HG03575 (cell line): ENCODE data around the gene PCDHGA3.
A peak's percentile ranks its signal among the peaks of the same experiment; 100 is the strongest.
"Not testable (repeated sequence)": the region's sequence is repeated elsewhere in the genome, so short reads cannot be mapped to it uniquely, and the experiment has no call there.

Experiments used
- ATAC-seq: cut with Tn5 transposase; IDR thresholded peaks from one replicate; pipeline ENCODE4 v1.9.1; 2021; ENCODE audit not compliant: unreplicated experiment, insufficient number of reproducible peaks, low FRiP score; ENCODE audit errors: extremely low read depth

PCDHGA3 gene

DNA sequence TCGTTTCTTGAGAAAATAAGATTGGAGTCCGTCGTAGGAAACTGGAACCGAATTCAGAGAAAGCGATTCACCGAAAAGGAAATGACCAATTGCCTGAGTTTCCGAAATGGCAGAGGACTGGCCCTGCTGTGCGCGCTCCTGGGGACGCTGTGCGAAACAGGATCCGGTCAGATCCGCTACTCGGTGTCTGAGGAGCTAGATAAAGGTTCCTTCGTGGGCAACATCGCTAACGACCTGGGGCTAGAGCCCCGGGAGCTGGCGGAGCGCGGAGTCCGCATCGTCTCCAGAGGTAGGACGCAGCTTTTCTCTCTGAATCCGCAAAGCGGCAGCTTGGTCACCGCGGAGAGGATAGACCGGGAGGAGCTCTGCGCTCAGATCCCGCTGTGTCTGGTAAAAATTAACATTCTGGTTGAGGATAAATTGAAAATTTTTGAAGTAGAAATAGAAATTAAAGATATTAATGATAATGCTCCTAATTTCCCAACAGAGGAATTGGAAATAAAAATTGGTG lies 379 bp downstream of the PCDHGA3 start:
- no peak for ATAC-seq

DNA sequence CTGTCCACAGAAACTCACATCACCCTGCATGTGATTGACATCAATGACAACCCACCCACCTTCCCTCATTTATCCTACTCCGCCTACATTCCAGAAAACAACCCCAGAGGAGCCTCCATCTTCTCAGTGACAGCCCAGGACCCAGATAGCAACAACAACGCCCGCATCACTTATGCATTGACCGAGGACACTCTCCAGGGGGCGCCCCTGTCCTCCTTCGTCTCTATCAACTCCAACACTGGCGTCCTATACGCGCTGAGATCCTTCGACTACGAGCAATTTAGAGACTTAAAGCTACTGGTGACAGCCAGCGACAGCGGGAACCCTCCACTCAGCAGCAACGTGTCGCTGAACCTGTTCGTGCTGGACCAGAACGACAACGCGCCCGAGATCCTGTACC lies 1.7 kb downstream of the PCDHGA3 start:
- ATAC-seq: no peak

DNA sequence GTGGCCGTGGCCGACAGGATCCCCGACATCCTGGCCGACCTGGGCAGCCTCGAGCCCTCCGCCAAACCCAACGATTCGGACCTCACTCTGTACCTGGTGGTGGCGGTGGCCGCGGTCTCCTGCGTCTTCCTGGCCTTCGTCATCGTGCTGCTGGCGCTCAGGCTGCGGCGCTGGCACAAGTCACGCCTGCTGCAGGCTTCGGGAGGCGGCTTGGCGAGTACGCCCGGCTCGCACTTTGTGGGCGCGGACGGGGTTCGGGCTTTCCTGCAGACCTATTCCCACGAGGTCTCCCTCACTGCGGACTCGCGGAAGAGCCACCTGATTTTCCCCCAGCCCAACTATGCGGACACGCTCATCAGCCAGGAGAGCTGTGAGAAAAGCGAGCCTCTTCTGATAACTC lies 2.4 kb downstream of the PCDHGA3 start:
- not testable (repeated sequence) for ATAC-seq

DNA sequence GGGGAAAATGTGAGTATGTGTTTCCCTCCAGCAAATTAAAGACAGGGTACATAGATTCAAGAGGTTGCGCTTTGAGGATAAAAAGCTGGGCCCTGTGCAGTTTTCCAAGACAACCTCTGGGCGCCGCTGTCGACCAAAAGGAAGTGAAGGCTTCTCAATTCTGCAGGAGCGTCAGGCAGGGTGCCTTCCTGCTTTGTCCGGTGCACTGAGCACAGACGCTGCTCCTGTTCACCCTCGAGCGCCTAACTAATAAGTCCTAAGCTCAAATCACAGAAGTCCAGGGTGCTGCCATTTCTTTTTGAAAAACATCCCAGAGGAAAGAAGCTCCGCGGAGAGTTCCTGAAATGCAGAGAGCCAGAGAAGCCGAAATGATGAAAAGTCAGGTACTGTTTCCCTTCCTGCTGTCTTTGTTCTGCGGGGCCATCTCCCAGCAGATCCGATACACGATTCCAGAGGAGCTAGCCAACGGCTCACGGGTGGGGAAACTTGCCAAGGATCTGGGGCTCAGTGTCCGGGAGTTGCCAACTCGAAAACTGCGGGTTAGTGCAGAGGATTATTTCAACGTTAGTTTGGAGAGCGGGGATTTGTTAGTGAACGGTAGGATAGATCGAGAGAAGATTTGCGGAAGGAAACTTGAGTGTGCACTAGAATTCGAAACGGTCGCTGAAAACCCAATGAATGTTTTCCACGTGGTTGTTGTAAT lies 6.4 kb downstream of the PCDHGA3 start, which contains the start of gene PCDHGB1:
TSS of gene PCDHGB1 (plus strand) at position 183 of the 703 bp plus-strand sequence. CDS start at position 345, 162 bp downstream.
- no peak for ATAC-seq

DNA sequence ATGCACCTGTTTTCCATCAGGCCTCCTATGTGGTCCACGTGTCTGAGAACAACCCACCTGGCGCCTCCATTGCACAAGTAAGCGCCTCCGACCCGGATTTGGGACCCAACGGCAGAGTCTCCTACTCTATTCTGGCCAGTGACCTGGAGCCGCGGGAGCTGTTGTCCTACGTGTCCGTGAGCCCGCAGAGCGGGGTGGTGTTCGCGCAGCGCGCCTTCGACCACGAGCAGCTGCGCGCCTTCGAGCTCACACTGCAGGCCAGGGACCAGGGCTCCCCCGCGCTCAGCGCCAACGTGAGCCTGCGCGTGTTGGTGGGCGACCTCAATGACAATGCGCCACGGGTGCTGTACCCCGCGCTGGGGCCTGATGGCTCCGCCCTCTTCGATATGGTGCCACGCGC lies 8.0 kb downstream of the PCDHGA3 start:
- no peak for ATAC-seq

DNA sequence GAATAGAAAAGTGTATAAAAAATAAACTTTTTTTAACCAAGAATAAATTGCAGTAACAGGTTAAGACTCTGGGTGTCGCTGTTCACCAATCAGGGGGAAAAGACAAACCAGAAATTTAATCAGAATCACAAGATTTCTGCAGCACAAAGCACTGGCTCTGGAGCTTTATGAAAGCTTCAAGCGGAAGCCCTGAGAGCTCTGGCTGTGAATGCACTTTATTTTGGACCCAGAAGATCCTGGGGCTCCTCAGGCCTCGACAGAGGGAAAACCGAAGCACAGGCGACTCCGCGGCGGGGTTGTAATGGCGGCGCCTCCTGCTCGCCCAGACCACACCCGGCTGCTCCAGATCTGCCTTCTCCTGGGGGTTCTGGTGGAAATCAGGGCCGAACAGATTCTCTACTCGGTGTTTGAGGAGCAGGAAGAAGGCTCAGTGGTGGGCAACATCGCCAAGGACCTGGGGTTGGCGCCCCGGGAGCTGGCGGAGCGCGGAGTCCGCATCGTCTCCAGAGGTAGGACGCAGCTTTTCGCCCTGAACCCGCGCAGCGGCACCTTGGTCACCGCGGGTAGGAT lies 11.4 kb downstream of the PCDHGA3 start, which contains the start of gene PCDHGA4:
TSS of gene PCDHGA4 (plus strand) at position 122 of the 570 bp plus-strand sequence. CDS start at position 209, 87 bp downstream.
- no peak for ATAC-seq

DNA sequence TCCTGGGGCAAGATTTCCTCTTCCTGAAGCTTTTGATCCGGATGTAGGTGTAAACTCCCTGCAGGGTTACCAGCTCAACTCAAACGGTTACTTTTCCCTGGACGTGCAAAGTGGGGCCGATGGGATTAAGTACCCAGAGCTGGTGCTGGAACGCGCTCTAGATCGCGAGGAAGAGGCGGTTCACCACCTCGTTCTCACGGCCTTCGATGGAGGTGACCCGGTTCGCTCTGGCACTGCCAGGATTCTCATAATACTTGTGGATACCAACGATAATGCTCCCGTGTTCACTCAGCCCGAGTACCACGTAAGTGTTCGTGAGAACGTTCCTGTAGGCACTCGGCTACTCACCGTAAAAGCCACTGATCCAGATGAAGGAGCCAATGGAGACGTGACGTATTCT lies 12.0 kb downstream of the PCDHGA3 start:
- ATAC-seq: no peak

DNA sequence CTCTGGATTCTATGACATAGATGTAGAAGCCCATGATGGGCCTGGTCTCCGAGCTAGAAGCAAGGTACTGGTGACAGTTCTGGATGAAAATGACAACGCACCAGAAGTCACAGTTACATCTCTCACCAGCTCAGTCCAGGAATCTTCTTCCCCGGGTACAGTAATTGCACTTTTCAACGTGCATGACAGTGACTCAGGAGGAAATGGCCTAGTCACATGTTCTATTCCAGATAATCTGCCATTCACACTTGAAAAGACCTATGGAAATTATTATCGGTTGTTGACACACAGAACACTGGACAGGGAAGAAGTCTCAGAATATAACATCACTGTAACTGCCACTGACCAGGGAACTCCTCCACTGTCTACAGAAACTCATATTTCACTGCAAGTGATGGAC lies 12.5 kb downstream of the PCDHGA3 start:
- ATAC-seq: no peak

DNA sequence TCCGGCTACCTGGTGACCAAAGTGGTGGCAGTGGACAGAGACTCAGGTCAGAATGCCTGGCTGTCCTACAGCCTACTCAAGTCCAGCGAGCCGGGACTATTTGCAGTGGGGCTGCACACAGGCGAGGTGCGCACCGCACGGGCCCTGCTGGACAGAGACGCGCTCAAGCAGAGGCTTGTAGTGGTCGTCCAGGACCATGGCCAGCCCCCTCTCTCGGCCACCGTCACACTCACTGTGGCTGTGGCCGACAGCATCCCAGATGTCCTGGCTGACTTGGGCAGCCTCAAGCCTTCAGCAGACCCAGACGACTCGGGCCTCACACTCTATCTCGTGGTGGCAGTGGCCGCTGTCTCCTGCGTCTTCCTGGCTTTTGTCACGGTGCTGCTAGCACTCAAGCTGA lies 13.3 kb downstream of the PCDHGA3 start:
- no peak for ATAC-seq

DNA sequence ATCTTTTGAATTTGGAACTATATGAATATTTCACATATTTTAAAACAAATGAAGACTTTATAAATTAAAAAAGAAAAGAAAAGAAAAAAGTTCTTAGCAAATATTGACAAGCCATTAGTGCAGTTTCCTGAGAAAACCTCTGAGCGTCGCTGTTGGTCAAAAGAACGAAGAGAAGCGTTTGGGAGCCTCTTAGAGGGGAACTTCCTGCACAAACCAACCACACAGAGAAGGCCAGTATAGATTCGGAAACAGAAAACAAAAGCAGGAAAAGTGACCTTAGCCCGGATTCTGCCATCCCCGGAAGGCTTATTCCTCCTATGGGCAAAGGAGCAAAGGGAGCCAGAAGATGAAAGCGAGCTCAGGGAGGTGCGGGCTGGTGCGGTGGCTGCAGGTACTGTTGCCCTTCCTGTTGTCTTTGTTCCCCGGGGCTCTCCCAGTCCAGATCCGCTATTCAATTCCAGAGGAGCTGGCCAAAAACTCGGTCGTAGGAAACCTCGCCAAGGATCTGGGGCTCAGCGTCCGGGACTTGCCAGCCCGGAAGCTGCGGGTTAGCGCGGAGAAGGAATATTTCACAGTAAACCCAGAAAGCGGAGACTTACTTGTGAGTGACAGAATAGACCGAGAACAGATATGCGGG lies 16.3 kb downstream of the PCDHGA3 start, which contains the start of gene PCDHGB2:
TSS of gene PCDHGB2 (plus strand) at position 205 of the 637 bp plus-strand sequence. CDS start at position 347, 142 bp downstream.
- no peak for ATAC-seq

DNA sequence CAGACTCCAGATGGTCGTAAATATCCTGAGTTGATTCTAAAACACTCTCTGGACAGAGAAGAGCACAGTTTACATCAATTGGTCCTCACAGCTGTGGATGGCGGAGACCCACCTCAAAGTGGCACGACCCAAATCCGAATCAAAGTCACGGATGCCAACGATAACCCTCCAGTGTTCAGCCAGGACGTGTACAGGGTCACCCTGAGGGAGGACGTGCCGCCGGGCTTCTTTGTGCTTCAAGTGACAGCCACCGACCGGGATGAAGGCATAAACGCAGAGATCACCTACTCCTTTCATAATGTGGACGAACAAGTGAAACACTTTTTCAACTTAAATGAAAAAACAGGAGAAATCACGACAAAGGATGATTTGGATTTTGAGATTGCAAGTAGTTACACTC lies 17.1 kb downstream of the PCDHGA3 start:
- ATAC-seq: no peak

DNA sequence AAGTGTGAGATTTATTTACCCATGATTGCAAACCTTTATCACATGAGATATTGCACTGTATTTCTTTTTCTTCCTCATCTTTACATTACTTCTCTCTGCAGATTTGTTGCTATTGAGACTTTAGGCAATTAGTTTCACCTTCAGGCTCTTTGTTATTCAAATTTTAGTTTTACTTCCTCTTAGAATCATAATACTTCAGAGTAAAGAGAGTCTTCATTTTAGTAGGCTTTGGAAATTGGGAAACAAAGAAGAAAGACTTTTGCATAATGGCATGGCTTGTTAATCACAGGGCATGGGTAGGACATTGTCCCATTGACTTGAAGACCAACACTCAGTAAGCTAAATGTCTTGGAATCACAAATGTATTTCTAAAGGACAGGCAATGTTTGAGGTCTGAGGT lies 19.1 kb downstream of the PCDHGA3 start:
- ATAC-seq: no peak

DNA sequence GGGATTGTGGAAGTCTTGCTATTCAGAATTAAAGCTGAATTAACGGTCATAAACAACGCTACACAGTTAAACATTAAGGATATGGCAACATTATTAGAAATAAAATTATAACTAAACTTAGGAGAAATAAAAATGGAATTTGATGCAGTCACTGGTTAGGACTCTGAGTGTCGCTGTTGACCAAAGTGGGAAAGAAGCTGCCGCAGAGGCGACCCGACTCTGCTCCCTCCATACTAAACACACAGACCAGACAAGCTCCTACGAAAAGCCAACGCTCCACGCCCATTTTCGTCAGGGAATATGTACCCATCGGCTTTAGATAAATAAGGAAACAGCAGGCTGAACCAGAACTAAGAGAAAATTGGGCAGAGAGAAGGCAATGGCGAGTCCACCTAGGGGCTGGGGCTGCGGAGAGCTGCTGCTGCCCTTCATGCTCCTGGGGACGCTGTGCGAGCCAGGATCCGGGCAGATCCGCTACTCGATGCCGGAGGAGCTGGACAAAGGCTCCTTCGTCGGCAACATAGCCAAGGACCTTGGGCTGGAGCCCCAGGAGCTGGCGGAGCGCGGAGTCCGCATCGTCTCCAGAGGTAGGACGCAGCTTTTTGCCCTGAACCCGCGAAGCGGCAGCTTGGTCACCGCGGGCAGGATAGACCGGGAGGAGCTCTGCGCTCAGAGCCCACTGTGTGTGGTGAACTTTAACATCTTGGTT lies 20.5 kb downstream of the PCDHGA3 start, which contains the start of gene PCDHGA5:
TSS of gene PCDHGA5 (plus strand) at position 211 of the 709 bp plus-strand sequence. CDS start at position 380, 169 bp downstream.
- no peak for ATAC-seq

DNA sequence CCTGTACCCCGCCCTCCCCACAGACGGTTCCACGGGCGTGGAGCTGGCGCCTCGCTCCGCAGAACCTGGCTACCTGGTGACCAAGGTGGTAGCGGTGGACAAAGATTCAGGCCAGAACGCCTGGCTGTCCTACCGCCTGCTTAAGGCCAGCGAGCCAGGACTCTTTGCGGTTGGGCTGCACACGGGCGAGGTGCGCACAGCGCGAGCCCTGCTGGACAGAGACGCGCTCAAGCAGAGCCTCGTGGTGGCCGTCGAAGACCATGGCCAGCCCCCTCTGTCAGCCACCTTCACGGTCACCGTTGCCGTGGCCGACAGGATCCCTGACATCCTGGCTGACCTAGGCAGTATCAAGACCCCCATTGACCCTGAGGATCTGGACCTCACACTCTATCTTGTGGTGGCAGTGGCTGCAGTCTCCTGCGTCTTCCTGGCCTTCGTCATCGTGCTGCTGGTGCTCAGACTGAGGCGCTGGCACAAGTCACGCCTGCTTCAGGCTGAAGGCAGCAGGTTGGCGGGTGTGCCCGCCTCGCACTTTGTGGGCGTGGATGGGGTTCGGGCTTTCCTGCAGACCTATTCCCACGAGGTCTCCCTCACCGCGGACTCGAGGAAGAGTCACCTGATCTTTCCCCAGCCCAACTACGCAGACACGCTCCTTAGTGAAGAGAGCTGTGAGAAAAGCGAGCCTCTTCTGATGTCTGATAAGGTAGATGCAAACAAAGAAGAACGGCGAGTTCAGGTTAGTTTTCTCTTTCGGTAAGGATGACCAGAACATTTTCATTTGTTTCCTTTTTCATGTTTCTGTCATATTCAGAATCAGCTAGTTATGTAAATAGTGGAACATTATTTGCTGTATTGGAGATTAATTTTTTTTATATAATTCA lies 22.6 kb downstream of the PCDHGA3 start:
- no peak for ATAC-seq

DNA sequence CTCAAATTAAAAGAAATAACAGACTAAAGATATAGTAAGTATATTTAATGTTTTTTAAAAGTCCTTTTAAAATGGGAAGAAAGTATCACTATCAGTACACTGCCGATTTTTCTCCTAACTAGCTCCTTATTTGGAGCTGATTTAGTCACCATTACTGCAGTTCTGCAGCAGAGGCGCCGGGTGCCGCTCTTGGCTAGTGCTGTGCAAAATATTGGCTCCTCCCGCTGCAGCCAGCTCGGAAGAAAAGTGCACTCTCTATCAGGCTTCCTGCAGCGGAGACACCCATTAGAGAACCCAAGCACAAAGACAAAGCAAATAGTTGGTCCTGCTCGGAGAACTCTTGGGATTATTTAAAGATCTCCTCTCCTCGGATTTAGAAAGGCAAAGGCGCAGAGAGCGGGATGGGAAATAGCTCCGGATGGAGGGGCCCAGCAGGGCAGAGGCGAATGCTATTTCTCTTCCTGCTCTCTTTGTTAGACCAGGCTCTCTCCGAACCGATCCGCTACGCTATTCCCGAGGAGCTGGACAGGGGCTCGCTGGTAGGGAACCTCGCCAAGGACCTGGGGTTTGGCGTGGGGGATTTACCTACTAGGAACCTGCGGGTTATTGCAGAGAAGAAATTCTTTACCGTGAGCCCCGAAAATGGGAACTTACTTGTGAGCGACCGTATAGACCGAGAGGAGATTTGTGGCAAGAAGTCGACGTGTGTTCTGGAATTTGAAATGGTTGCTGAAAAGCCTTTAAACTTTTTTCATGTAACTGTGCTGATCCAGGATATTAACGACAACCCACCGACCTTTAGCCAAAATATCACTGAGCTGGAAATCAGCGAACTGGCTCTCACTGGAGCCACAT lies 26.6 kb downstream of the PCDHGA3 start, which contains the start of gene PCDHGB3:
TSS of gene PCDHGB3 (plus strand) at position 249 of the 855 bp plus-strand sequence. CDS start at position 402, 153 bp downstream.
- peak; percentile 63 for ATAC-seq

DNA sequence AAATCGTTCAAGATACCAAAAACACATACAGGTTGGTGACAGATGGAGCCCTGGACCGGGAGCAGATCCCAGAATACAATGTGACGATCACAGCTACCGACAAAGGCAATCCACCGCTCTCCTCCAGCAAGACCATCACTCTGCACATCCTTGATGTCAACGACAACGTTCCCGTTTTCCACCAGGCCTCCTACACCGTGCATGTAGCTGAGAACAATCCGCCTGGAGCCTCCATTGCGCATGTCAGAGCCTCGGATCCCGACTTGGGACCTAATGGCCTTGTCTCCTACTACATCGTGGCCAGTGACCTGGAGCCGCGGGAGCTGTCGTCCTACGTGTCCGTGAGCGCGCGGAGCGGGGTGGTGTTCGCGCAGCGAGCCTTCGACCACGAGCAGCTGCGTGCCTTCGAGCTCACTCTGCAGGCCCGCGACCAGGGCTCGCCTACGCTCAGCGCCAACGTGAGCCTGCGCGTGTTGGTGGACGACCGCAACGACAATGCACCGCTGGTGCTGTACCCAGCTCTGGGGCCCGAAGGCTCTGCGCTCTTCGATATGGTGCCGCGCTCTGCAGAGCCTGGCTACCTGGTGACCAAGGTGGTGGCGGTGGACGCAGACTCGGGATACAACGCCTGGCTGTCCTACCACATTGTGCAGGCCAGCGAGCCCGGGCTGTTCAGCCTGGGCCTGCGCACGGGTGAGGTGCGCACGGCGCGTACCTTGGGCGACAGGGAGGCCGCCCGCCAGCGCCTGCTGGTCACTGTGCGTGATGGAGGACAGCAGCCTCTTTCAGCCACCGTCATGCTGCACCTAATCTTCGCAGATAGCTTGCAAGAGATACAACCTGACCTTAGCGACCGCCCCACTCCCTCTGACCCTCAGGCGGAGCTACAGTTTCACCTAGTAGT lies 28.2 kb downstream of the PCDHGA3 start:
- ATAC-seq: no peak
